ENCODE results near the gene ABCC1.

Gene ABCC1

GRCh38 chr16:16112450-16113053, 163.1 kb downstream of the ABCC1 start:
- H3K4me3 ChIP-seq (ENCODE audit: low read length): no peak overlapping the region
- DNase-seq (ENCODE audit: low read depth): no peak

DNA sequence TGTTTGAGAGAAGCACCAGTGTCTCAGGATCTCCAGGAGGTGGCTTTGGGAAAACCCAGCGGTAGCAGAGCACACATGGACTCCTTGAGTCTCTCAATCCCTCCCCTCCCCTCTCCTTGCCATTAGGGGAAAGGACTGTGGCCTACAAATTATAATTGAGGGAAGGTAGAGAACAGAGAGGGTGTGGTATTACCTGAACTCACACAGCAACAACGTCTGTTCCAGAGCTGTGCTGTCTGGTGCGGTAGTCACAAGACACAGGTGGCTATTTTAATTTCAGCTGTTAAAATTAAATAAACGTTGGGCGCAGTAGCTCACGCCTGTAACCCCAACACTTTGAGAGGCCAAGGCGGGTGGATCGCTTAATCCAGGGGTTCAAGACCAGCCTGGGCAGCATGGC, 163.7 kb downstream of the ABCC1 start:
- H3K4me3 ChIP-seq (ENCODE audit: low read length): no peak overlapping the region
- DNase-seq (ENCODE audit: low read depth): no peak
- no peak for TF ChIP-seq CTCF (IDR thresholded peaks at IDR 0.05; ENCODE audit: insufficient read depth, low read depth, low read length, missing control alignments)

More at GRCh38 chr16:16112450-16113053, 163.1 kb downstream of the ABCC1 start:
- no peak for TF ChIP-seq CTCF (IDR thresholded peaks at IDR 0.05; ENCODE audit: insufficient read depth, low read depth, low read length, missing control alignments)

DNA sequence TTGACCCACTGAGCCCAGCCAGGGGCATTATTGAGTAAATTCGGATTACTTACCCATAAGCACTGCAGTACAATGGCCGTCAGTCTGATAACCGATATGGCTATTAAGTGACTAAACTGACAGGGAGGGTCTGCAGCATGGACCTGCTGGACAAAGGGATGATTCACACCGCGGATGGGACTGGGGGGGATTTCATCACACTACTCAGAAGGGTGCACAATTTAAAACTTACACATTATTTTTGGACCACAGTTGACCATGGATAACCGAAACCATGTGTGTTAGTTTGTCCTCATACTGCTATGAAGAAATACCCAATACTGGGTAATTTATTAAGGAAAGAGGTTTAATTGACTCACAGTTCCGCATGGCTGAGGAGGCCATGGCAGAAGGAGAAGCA, 167.4 kb downstream of the ABCC1 start:
- TF ChIP-seq CTCF (IDR thresholded peaks at IDR 0.05; ENCODE audit: insufficient read depth, low read depth, low read length, missing control alignments): no peak
- no peak overlapping the region for H3K4me3 ChIP-seq (ENCODE audit: low read length)
- DNase-seq (ENCODE audit: low read depth): no peak

- no peak overlapping the region for H3K4me3 ChIP-seq (ENCODE audit: low read length)
- TF ChIP-seq CTCF (IDR thresholded peaks at IDR 0.05; ENCODE audit: insufficient read depth, low read depth, low read length, missing control alignments): no peak
- DNase-seq (ENCODE audit: low read depth): no peak
Measured at GRCh38 chr16:16118337-16118736, 168.9 kb downstream of the ABCC1 start.

DNA sequence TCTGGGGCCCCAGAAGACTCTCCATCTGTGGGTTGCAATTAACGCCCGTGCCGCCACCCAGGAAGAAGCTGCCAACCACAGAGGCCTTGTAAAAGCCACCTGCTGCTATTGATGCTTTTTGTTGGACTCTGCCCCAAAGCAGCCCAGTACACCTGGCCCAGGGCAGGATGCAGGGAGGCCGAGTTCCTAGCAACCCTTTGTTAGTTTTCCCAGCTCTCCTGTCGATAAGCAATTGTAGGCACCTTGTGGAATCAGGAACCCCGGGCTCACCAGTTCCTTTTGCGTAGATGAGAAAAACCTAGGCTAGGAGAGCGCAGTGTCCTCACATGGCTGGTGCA, 170.6 kb downstream of the ABCC1 start:
- H3K4me3 ChIP-seq (ENCODE audit: low read length): no peak overlapping the region
- DNase-seq (ENCODE audit: low read depth): no peak
- TF ChIP-seq CTCF (IDR thresholded peaks at IDR 0.05; ENCODE audit: insufficient read depth, low read depth, low read length, missing control alignments): no peak

DNA sequence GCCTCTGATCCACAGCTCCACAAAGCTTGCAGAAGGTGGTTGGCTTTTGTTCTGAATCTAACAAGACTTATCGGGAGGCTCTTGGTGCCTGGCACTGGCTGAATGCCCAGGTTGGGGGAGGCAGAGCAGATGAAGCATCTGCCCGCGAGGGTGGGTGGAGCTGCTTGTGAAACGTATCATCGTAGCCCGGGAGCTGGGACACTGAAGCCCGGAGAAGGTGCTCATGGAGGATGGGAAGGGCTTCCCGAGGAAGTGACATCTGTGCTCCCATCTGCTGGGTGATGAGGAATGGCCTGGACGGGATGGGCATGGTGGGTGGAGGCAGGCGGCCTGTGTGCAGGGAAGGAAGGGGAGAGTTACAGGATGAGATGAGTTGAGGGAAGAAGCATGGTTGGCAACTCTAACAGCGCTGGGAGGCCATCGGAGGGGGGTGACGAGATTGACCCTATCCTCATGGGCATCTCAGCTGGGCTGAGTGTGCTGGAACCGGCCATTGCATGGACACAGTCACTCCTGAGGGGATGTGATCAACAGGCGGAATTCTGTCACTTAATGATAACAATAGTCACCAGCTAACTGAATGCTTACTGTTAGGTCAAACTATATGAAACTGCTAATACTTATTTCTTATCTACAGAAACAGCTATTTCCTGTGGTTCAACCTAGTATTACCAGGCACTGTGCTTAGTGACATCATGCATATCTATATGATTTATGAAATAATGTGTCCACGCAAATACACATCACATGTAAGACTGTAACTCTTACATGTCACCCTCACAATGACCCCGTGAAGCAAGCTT, 171.2 kb downstream of the ABCC1 start:
- no peak for TF ChIP-seq CTCF (IDR thresholded peaks at IDR 0.05; ENCODE audit: insufficient read depth, low read depth, low read length, missing control alignments)
- no peak for DNase-seq (ENCODE audit: low read depth)
- H3K4me3 ChIP-seq (ENCODE audit: low read length): no peak overlapping the region
